NCI-H1417 (cell line): ENCODE data around the gene SETD7.
"Not testable (repeated sequence)": the region's sequence is repeated elsewhere in the genome, so short reads cannot be mapped to it uniquely, and the experiment has no call there.

Experiments
- DNase-seq, 3 experiments: peaks; one replicate each; lab custom pipeline; 2025; lab: John Stamatoyannopoulos, UW

Gene SETD7

GRCh38 chr4:139509727-139510410 is 46.1 kb downstream of the SETD7 start:
- DNase-seq, result peak in 1 of 3 experiments; percentile 28

DNA sequence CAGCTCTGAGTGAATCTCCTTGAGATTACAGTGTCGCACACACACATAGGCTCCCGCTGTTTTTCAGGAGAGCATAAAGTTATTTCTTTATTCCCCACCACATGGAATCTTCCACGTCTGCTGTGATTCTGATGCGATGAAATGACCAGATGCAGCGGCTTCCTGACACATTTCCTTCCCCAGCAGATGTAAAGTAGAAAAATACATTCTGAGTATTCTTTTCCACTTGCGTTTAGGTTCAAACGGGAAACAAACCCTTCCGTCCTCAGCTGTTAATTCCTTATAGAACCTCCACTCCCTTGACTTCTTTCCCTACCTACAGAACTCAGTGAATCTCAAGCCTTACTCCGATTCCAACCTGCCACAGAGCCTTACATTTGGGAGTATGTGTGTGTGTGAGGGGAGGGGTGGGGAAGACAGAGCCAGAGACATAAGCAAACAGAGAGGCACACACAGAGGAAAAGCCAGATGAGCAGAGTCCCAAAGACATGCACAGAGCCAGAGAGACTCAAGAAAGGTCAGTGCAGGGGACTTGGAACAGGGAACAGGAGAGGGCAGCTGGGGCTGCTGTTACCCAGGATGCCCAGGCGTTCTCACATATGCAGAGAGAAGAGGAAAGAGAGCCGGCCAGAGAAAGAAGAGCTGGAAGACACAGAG is 47.3 kb downstream of the SETD7 start:
- DNase-seq, result no peak

DNA sequence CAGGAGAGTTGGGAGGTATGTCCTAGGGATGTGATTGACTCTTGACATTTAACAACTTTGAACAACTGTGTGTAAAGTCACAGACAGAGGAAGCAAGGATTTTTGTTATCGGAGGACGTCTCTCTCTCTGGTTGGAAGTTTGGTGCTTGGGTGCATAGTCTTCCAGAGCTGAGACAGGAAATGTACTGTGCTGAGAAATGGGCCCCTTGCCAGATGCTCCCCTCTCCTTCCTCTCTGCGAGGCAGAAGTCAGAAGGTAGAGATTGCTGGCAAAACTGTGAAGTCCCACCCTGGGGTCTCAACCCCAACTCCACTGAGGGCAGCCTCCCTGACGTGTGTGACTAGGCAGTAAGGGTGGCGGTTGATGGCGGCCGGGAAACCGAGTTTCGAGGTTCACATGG is 49.2 kb downstream of the SETD7 start:
- no peak for DNase-seq

GRCh38 chr4:139503622-139504166 is 52.3 kb downstream of the SETD7 start:
- DNase-seq, result no peak

DNA sequence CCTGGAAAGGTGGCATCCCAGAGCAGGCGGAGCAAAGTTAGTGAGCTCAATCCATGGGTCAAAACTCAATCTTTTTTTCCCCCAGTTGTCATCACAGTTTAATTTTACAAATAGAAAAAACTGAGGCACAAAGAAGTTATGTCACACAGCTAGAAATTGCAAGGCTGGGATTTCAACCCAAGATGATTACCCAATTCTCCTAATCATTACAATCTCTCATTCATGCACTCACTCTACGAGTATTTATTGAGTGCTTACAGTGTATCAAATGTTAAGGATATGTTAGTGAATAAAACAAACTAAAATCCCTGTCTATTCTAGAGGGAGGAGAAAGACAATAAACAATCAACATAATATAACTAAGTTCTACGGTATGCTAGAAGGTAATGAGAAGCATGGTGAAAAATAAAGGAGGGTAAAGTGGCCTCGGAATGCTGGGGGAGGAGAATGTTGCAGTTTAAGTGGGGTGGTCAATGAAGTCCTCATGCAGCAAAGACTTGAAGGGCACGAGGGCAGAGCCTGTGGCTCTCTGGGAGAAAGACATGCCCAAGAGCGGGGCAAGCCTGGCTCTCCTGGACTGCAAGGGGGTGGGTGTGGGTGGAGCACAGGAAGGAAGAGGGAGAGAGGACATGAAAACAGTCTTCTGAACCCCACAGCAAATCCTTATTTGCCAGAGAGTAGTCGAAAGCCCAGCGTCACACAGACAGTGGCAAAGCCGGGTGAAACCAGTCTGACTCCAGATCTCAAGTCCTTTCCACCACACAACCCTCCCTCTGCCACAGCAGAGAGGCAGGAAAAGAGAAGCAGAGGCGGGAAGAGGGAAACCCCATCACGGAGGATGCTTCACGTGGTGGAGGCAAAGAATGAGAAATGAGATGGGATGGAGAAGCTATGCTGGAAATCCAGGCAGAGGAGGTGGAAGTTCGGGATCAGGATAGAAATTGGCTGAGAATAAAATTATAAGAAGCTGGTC is 53.8 kb downstream of the SETD7 start:
- no peak for DNase-seq

GRCh38 chr4:139501527-139501926 is 54.5 kb downstream of the SETD7 start:
- no peak for DNase-seq

DNA sequence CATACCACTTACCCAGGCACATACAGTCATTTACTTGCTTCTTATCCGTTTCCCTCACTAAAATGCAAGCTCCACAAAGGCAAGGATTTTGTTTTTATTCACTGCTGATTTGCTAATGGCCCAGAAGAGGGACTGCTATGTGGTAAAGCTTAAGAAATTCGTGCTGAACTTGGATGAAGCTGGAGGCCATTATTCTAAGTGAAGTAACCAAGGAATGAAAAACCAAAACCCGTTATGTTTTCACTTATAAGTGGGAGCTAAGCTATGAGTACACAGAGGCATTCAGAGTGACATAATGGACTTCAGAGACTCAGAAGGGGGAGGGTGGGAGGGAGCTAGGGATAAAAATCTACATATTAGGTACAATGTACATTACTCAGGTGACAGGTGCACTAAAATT is 54.9 kb downstream of the SETD7 start:
- no peak for DNase-seq

- DNase-seq, result no peak
Observed at GRCh38 chr4:139499186-139499585, 56.8 kb downstream of the SETD7 start.

GRCh38 chr4:139493176-139493575 is 62.8 kb downstream of the SETD7 start:
- DNase-seq, result no peak

GRCh38 chr4:139492429-139492828 is 63.6 kb downstream of the SETD7 start:
- no peak for DNase-seq

DNA sequence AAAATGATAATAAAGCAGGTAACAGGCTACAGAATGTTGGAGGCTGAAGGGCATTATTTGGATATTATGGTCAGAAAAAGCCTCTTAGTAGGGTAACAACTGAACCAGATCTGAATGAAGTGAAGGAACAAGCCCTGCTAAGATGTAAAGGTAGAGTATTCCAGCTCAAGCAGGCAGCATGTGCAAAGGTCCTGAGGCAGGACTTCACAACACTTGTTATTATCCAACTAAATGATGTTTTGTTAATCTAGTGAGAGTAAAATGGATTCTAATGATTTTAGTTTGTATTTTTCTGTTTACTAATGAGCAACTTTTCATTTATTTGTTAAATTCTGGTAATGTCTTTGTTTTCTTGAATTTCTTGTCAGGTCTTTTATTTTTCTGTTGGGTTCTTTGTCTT is 66.4 kb downstream of the SETD7 start:
- DNase-seq, result no peak

GRCh38 chr4:139488442-139488841 is 67.6 kb downstream of the SETD7 start:
- DNase-seq, result no peak

- no peak for DNase-seq
Observed at GRCh38 chr4:139484783-139485311, 71.2 kb downstream of the SETD7 start.

GRCh38 chr4:139483000-139483399 is 73.0 kb downstream of the SETD7 start:
- no peak for DNase-seq

DNA sequence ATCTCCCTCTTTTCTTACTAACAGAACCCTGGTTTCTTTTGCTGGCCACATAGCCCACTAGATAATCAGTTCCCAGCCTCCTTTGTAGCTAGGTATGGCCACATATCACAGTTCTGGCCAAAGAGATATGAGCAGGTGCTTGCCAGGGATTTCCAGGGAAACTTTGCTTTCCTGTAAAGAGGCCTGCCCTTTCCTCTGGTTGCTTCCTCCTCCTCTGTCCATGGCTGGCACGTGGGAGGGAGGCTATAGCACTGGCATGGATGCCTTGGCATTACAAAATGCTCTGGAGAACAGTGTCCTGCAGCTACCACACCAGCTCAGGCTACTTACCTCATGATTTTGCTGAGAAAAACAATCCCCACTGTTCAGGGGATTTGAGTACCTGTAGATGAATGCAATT is 74.6 kb downstream of the SETD7 start:
- no peak for DNase-seq

- no peak for DNase-seq
Observed at GRCh38 chr4:139476363-139476762, 79.7 kb downstream of the SETD7 start.

GRCh38 chr4:139472852-139473251 is 83.2 kb downstream of the SETD7 start:
- no peak for DNase-seq

DNA sequence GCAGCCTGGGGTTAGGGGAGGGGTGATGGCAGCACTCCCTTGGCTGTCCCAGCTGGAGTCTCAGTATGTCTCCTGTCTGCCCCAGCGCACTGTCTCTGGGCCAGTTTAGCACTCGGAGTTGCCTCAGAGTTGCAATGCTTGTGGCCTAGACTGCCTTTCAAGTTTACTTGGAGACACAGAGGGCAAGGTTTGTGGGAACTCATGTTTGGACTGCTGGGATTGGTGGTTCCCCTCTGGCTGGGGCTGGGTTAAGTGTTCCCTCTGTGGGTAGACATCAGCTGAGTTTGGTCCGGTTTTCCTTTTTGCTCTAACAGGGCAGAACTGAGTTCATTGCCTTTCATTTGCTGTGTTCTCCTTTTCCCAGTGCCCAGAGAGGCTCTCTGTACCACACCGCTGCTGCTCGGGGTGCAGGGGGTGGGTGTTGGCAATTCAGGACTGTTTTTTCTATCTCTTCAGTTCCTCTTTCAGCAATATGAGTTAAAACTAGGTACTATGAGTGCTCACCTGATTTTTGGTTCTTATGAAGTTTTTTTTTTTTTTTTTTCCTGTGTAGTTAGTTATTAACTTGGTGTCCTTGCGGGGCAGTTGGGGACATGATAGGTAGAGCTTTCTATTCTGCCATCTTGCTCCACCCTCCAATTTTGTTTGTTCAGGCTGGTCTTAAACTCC is 84.9 kb downstream of the SETD7 start:
- DNase-seq, result no peak

DNA sequence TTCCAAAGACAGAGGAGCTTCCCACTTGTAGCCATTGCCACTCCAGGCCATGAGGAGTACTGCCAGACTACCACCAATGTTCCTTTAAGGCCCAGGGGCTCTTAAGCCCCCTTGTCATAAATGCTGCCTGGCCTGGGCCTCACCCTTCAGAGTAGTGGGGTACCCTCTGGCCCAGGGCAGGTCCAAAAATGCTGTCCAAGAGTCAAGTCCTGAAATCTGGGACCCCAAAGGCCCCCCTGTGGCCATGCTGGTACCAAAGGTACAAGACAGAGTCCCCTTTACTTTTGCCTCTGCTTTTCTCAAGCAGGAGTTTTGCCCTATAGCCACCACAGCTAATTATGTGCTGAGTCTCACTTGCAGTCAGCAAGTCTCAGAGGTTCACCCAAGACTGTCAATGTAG is 85.7 kb downstream of the SETD7 start:
- DNase-seq, result no peak

- no peak for DNase-seq
Observed at GRCh38 chr4:139469869-139470268, 86.2 kb downstream of the SETD7 start.

GRCh38 chr4:139469216-139469615 is 86.8 kb downstream of the SETD7 start:
- no peak for DNase-seq

- not testable (repeated sequence) for DNase-seq
Observed at GRCh38 chr4:139468756-139469155, 87.3 kb downstream of the SETD7 start.
